Effector CD4-positive, alpha-beta T cell (primary cell): ENCODE data around the gene OR6B2. TPM values are rescaled to one million over a fixed set of nuclear protein-coding genes. Genes with fewer than 3 reads are reported as not detected.
A peak's percentile ranks its signal among the peaks of the same experiment; 100 is the strongest.
"Not testable (repeated sequence)": the region's sequence is repeated elsewhere in the genome, so short reads cannot be mapped to it uniquely, and the experiment has no call there.

Source experiments
- DNase-seq: peaks from one replicate; pipeline ENCODE4 v3.0.0-alpha.2; 2020
- total RNA-seq: gene quantifications from one replicate; lab custom pipeline; 2026; lab: John Stamatoyannopoulos, UW

OR6B2 gene
- total RNA-seq: not detected

- DNase-seq: no peak
These were observed at the start of gene OR6B2 for GRCh38 chr2:240030379-240031094. OR6B2 (minus strand) TSS chr2:240030429; CDS start chr2:240030429, 0 bp downstream.

- no peak for DNase-seq
These were observed 48.4 kb upstream of the OR6B2 start for GRCh38 chr2:240078631-240079030.

- no peak for DNase-seq
These were observed 47.2 kb upstream of the OR6B2 start for GRCh38 chr2:240077442-240077841.

- no peak for DNase-seq
These were observed 44.3 kb upstream of the OR6B2 start for GRCh38 chr2:240074545-240074944.

- no peak for DNase-seq
These were observed 40.7 kb upstream of the OR6B2 start for GRCh38 chr2:240070907-240071306.

- DNase-seq: no peak
These were observed 39.6 kb upstream of the OR6B2 start for GRCh38 chr2:240069829-240070228.

- DNase-seq: no peak
These were observed 38.0 kb upstream of the OR6B2 start for GRCh38 chr2:240068193-240068592.

- no peak for DNase-seq
These were observed 36.3 kb upstream of the OR6B2 start for GRCh38 chr2:240066489-240066888.

GRCh38 chr2:240064898-240065297 is 34.7 kb upstream of the OR6B2 start:
- no peak for DNase-seq

GRCh38 chr2:240060977-240061591 is 30.9 kb upstream of the OR6B2 start:
- DNase-seq: peak; percentile 26

- no peak for DNase-seq
These were observed 26.4 kb upstream of the OR6B2 start for GRCh38 chr2:240056678-240057077.

- no peak for DNase-seq
These were observed 25.1 kb upstream of the OR6B2 start for GRCh38 chr2:240055177-240055917.

GRCh38 chr2:240053173-240054155 is 23.2 kb upstream of the OR6B2 start, which contains the start of gene OR6B3:
OR6B3 (minus strand) TSS chr2:240053521.
- DNase-seq: no peak

- no peak for DNase-seq
These were observed 22.3 kb upstream of the OR6B2 start for GRCh38 chr2:240052524-240052923.

- DNase-seq: no peak
These were observed 21.5 kb upstream of the OR6B2 start for GRCh38 chr2:240051697-240052096.

- DNase-seq: no peak
These were observed 20.0 kb upstream of the OR6B2 start for GRCh38 chr2:240050278-240050677.

- DNase-seq: no peak
These were observed 18.0 kb upstream of the OR6B2 start for GRCh38 chr2:240048237-240048636.

GRCh38 chr2:240045098-240045497 is 14.9 kb upstream of the OR6B2 start:
- DNase-seq: no peak

GRCh38 chr2:240044096-240044495 is 13.9 kb upstream of the OR6B2 start:
- DNase-seq: not testable (repeated sequence)

- DNase-seq: no peak
These were observed 13.2 kb upstream of the OR6B2 start for GRCh38 chr2:240043279-240043989.

- no peak for DNase-seq
These were observed 12.5 kb upstream of the OR6B2 start for GRCh38 chr2:240042740-240043139.

- no peak for DNase-seq
These were observed 11.1 kb upstream of the OR6B2 start for GRCh38 chr2:240041363-240041762.
